Lower leg skin (tissue), 4 donors: ENCODE results near the gene CDC14A. TPM values are rescaled to one million over a fixed set of nuclear protein-coding genes. Genes with fewer than 3 reads are reported as not detected.
"Not testable (repeated sequence)": the region's sequence is repeated elsewhere in the genome, so short reads cannot be mapped to it uniquely, and the experiment has no call there.

Source experiments
- DNase-seq, 2 donors: peaks; one replicate each; pipeline ENCODE4 v3.0.0-alpha.2; 2019; ENCODE audit warnings: low spot score in 2 of 2
- H3K4me3 ChIP-seq: fragments of 200-600 bp; sonication (generic); 2 replicates; pipeline ENCODE4 v1.5.1; 2017; ENCODE audit warnings: mild to moderate bottlenecking, low read depth; ENCODE audit not compliant: poor library complexity, severe bottlenecking
- POLR2A ChIP-seq, 2 donors: fragments of 450-650 bp; IDR thresholded peaks; one replicate each; pipeline ENCODE4 v1.6.1; 2016 to 2017; ENCODE audit warnings: antibody characterized with exemption in 2 of 2, mild to moderate bottlenecking in 1 of 2, moderate library complexity in 1 of 2
- WGBS, 2 donors: methylation state at CpG; one replicate each; pipeline ENCODE4 v1.1.5; 2018; 5-methylcytosine and 5-hydroxymethylcytosine counted together
- intact Hi-C: fragments of 100-400 bp; cut with DNase I; formaldehyde crosslinking; loops from one replicate; pipeline ENCODE4 v1.15.0; 2023; ENCODE audit warnings: low total_unique reads
- total RNA-seq, 4 donors: library from RNA; depleted of rRNA; stranded (reverse); fragments of >200 nt; gene quantifications; one replicate each; pipeline ENCODE4 v1.1.0, GENCODE V29; 2016
- TF ChIP-seq, protein P1 (sequence below), 3 donors: fragments of 450-650 bp; IDR thresholded peaks; one replicate each; pipeline ENCODE4 v1.5.1; 2016; ENCODE audit warnings: antibody characterized with exemption in 3 of 3, mild to moderate bottlenecking in 3 of 3, moderate library complexity in 2 of 3

The CDC14A gene
- total RNA-seq, 4 donors from 2014 or later: 13.5 to 15.4 (median 14.4) TPM

DNA sequence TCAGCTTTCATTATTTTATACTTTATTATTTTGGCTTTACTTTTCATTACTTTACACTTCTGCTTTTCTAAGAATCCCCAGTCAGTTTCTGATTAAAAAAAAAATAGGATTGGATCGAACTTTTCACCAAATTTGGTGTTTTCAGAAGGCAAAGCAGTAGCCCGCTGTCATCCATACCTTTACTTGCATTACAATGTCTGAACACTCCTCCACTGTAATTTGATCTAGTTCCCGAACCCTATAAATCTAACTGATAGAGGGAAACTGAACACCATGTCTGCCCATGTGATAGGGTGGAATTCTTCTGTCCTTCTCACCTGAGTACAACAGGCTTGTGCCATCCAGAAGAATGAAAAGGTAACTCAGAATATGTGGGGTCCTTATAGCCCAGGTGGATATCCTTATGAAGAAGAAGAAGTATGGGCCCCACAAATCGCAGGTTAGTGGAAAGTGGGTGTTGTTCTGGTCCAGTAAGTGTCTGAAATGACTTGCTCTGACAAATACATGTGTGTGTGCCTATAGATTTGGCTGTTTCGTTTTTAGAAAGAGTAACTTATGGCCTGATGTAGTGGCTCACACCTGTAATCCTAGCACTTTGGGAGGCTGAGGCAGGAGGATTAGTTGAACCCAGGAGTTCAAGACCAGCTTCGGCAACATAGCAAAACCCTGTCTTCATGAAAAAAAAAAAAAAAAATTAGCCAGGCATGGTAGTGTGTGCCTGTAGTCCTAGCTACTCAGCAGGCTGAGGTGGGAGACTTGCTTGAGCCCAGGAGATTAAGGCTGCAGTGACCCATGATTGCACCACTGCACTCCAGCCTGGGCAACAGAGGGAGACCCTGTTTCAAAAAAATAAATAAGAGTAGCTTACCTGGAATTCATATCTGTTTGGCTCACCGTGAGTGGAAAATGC, 26.6 kb upstream of the CDC14A start:
- no peak for TF ChIP-seq POLR2A (IDR thresholded peaks at IDR 0.05)
- TF ChIP-seq, protein P1, sequence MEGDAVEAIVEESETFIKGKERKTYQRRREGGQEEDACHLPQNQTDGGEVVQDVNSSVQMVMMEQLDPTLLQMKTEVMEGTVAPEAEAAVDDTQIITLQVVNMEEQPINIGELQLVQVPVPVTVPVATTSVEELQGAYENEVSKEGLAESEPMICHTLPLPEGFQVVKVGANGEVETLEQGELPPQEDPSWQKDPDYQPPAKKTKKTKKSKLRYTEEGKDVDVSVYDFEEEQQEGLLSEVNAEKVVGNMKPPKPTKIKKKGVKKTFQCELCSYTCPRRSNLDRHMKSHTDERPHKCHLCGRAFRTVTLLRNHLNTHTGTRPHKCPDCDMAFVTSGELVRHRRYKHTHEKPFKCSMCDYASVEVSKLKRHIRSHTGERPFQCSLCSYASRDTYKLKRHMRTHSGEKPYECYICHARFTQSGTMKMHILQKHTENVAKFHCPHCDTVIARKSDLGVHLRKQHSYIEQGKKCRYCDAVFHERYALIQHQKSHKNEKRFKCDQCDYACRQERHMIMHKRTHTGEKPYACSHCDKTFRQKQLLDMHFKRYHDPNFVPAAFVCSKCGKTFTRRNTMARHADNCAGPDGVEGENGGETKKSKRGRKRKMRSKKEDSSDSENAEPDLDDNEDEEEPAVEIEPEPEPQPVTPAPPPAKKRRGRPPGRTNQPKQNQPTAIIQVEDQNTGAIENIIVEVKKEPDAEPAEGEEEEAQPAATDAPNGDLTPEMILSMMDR (IDR thresholded peaks at IDR 0.05): no peak
- H3K4me3 ChIP-seq: no peak overlapping the region
- WGBS, 2 donors: 68 to 69% methylated on average over 7 of the region's 7 CpGs
- intact Hi-C loops: no loop called here
- DNase-seq: no peak

DNA sequence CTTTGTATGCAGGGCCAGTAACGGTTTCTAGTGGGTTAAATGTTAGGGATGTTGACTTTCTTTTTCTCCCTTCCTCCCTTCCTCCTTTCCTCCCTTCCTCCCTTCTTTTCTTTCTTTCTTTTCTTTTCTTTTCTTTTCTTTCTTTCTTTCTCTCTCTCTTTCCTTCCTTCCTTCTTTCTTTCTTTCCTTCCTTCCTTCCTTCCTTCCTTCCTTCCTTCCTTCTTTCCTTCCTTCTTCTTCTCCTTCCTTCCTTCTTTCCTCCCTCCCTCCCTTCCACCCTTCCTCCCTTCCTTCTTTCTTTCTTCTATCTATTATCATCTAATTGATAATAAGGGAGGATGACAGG, 26.0 kb upstream of the CDC14A start:
- intact Hi-C loops: not testable (repeated sequence)

DNA sequence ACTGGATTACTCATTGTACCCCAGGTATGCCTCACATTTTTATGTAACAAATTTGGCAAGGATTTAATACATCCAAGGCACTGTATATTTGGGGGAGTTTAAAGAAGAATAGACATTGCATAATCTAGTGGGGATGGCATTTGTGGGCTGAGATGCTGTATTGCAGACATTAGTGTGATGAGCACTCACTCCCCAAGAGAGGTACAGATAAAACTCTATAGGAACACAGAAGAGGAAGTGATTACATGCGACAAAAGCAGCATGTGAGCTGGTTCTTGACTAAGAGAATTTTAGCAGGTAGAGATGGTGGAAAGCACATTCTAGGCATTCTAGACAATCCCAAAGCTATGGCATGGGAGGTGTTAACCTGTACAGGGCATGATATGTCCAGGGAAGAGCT, 24.2 kb upstream of the CDC14A start:
- WGBS, 2 donors: 83 to 85% methylated on average over 1 of the region's 1 CpG
- H3K4me3 ChIP-seq: no peak overlapping the region
- TF ChIP-seq, protein P1 (IDR thresholded peaks at IDR 0.05): no peak
- TF ChIP-seq POLR2A (IDR thresholded peaks at IDR 0.05): no peak
- DNase-seq: no peak
- intact Hi-C loops: no loop called here

More for the DNA sequence above, 26.0 kb upstream of the CDC14A start:
- WGBS, 2 donors: 89 to 94% methylated on average over 1 of the region's 1 CpG
- H3K4me3 ChIP-seq, DNase-seq: not testable (repeated sequence)

DNA sequence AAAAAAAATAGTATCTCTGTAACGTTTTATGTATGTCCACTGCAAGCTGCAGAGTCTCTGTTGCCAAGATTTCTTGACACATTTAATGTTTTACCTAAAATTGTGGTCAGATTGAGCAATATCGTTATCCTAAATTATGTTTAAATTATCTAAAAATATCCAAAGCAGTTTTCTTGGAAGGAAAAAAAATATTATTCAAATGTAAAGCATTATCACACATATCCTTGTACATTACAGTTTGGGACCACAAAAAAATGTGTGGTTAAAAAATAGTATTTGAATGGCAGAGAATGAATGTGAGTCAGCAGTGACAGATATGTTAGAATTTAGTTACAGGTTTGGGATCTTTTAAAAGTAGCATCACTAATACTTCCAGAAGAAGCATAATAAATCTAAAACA, 21.2 kb upstream of the CDC14A start:
- H3K4me3 ChIP-seq, DNase-seq, intact Hi-C loops: not testable (repeated sequence)
- WGBS, 2 donors: 39 to 42% methylated on average over 2 of the region's 2 CpGs

DNA sequence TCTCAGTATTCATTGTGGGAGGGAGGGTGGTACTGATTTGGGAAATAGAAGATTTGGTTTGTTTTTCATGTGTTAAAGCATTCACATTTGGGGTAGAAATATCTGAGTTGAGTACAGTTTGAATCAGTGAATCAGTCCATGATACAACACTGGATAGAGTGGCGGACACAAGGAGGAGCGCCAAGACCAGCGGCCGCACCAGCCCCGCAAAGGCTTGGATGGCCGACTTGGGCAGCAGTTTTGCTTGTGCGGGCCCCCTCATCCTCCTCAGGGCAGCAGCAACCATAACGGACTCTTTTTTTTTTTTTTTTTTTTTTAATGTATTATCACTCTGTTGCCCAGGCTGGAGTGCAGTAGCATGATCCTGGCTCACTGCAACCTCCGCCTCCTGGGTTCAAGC, 20.0 kb upstream of the CDC14A start:
- 93% methylated on average over 9 of the region's 9 CpGs for WGBS, 2 donors
- TF ChIP-seq POLR2A (IDR thresholded peaks at IDR 0.05): no peak
- TF ChIP-seq, protein P1 (IDR thresholded peaks at IDR 0.05): no peak
- intact Hi-C loops: no loop called here
- no peak overlapping the region for H3K4me3 ChIP-seq
- DNase-seq: no peak

DNA sequence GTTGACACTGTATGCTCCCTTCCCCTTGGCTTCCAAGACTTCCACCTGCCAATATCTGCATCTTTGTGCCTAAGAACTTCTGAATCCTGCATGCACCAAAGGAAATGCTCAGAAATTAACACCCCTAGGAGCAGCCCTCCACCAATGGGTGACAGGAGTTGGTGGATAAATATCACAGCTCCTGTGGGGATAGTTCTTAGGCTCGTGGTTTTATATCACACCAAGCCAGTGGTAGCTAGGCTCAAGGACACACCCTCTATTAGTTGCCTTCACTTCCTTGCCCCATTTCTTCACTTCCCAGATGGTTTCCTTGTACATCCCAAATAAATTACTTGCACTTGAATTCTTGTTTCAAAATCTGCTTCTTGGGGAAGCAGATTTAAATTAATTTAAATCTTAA, 16.9 kb upstream of the CDC14A start:
- no peak for DNase-seq
- 40 to 42% methylated on average over 1 of the region's 1 CpG for WGBS, 2 donors
- no peak for TF ChIP-seq POLR2A (IDR thresholded peaks at IDR 0.05)
- TF ChIP-seq, protein P1 (IDR thresholded peaks at IDR 0.05): no peak
- intact Hi-C loops: no loop called here
- H3K4me3 ChIP-seq: no peak overlapping the region

DNA sequence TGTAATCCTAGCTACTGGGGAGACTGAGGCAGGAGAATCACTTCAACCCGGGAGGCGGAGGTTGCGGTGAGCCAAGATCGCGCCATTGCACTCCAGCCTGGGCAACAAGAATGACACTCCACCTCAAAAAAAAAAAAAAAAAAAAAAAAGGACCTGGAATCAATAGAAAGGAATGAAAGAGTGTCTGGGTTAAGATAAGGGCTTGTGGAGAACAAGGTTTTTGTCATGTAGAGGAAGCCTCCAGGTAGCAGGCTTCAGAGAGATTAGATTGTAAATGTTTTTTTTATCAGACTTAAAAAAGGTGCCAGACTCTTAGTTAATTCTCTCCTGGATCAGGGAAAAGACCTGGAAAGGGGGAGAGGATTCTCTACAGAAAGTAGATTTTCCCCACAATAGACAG, 14.4 kb upstream of the CDC14A start:
- intact Hi-C loops, H3K4me3 ChIP-seq, DNase-seq: not testable (repeated sequence)
- 91 to 95% methylated on average over 5 of the region's 5 CpGs for WGBS, 2 donors

DNA sequence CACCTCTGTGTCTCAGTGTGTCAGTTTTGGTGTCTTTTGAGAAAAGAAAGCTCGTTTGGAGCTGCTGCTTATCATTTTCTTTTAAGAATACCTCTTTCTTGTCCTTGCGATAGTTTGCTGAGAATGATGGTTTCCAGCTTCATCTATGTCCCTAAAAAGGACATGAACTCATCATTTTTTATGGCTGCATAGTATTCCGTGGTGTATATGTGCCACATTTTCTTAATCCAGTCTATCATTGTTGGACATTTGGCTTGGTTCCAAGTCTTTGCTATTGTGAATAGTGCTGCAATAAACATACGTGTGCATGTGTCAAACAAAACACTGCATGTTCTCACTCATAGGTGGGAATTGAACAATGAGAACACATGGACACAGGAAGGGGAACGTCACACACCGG, 12.6 kb upstream of the CDC14A start:
- WGBS, 2 donors: 86 to 94% methylated on average over 6 of the region's 6 CpGs
- DNase-seq, H3K4me3 ChIP-seq, intact Hi-C loops: not testable (repeated sequence)
